Endothelial cell of umbilical vein (primary cell): ENCODE results near the gene RPL3. TPM values are rescaled to one million over a fixed set of nuclear protein-coding genes. Genes with fewer than 3 reads are reported as not detected.
"Not testable (repeated sequence)": the region's sequence is repeated elsewhere in the genome, so short reads cannot be mapped to it uniquely, and the experiment has no call there.

ENCODE experiments used
- BruUV-seq: library from RNA; stranded (reverse); fragments of 400-500 nt; replicated peaks from 2 replicates; lab custom pipeline; 2021; lab: Mats Ljungman, UMichigan
- CTCF ChIA-PET: fragments of 300-600, 350-600 bp; sonication (Branson Sonifier 250); formaldehyde crosslinking; loops from one replicate; lab custom pipeline; 2021; ENCODE audit warnings: antibody characterized with exemption, inconsistent platforms; lab: Charles Lee
- POLR2A ChIA-PET: fragments of 300-600, 350-600 bp; sonication (Branson Sonifier 250); formaldehyde crosslinking; loops from one replicate; lab custom pipeline; 2021; ENCODE audit warnings: antibody characterized with exemption, inconsistent platforms; lab: Charles Lee
- DNase-seq: peaks from one replicate; pipeline ENCODE4 v3.0.0-alpha.2; 2011; ENCODE audit warnings: low read depth, low spot score
- FAIRE-seq: peaks from 2 replicates; lab custom pipeline; 2011; peaks lifted over from hg19 to GRCh38; lab: Jason Lieb, UNC
- H2AFZ ChIP-seq: 2 replicates; pipeline ENCODE4 v1.6.0; 2012; ENCODE audit warnings: low read depth, low read length, control low read depth, inconsistent platforms
- H3K27ac ChIP-seq: 2 replicates; pipeline ENCODE4 v1.5.1; 2011; ENCODE audit warnings: low read depth, mild to moderate bottlenecking, control low read depth, low read length, moderate library complexity; ENCODE audit not compliant: insufficient read depth
- H3K27me3 ChIP-seq, 2 experiments: 2 replicates each; pipeline versions ENCODE4 v1.6.0 to v1.6.1; 2011; ENCODE audit warnings: low read length in 2 of 2, mixed read lengths in 1 of 2; ENCODE audit not compliant: control insufficient read depth in 2 of 2, insufficient read depth in 2 of 2
- H3K36me3 ChIP-seq, 2 experiments: 2 replicates in 1 of 2; 3 replicates in 1 of 2; pipeline ENCODE4 v1.5.1; 2011; ENCODE audit warnings: low read length in 2 of 2, mild to moderate bottlenecking in 1 of 2, moderate library complexity in 1 of 2; ENCODE audit not compliant: control insufficient read depth in 2 of 2, insufficient read depth in 2 of 2; ENCODE audit errors: extremely low read depth in 1 of 2
- H3K4me1 ChIP-seq: 3 replicates; pipeline ENCODE4 v1.5.1; 2011; ENCODE audit warnings: mild to moderate bottlenecking, low read length; ENCODE audit not compliant: control insufficient read depth, insufficient read depth; ENCODE audit errors: extremely low read depth
- H3K4me2 ChIP-seq: 2 replicates; pipeline ENCODE4 v1.6.1; 2011; ENCODE audit warnings: low read length, control low read depth, mixed read lengths; ENCODE audit not compliant: insufficient read depth
- H3K4me3 ChIP-seq, 3 experiments: fragments of 200-600 bp in 1 of 3; sonication (generic), shearing (Covaris generic) in 1 of 3; replicated peaks in 1 of 3; 2 replicates each; pipeline ENCODE4 v1.5.1; 2011 to 2016; ENCODE audit warnings: control low read depth in 3 of 3, low read length in 3 of 3, mild to moderate bottlenecking in 2 of 3, inconsistent platforms in 1 of 3, low read depth in 1 of 3, moderate library complexity in 1 of 3; ENCODE audit not compliant: insufficient read depth in 1 of 3
- H3K79me2 ChIP-seq: 2 replicates; pipeline ENCODE4 v1.6.0; 2012; ENCODE audit warnings: low read length, inconsistent platforms; ENCODE audit not compliant: control insufficient read depth, insufficient read depth
- H3K9ac ChIP-seq: replicated peaks from 2 replicates; pipeline ENCODE3; 2011; ENCODE audit warnings: low read length, control low read depth; ENCODE audit not compliant: insufficient read depth; ENCODE audit errors: extremely low read depth
- H3K9me1 ChIP-seq: replicated peaks from 3 replicates; pipeline ENCODE4 v1.6.0; 2011; ENCODE audit warnings: mild to moderate bottlenecking, low read length; ENCODE audit not compliant: control insufficient read depth, insufficient read depth; ENCODE audit errors: extremely low read depth
- H3K9me3 ChIP-seq: replicated peaks from 2 replicates; pipeline ENCODE4 v1.5.1; 2012; ENCODE audit warnings: low read length, inconsistent platforms; ENCODE audit not compliant: control insufficient read depth, insufficient read depth
- H4K20me1 ChIP-seq: replicated peaks from 2 replicates; pipeline ENCODE3; 2011; ENCODE audit warnings: mild to moderate bottlenecking, low read length; ENCODE audit not compliant: control insufficient read depth, insufficient read depth; ENCODE audit errors: extremely low read depth
- CTCF ChIP-seq, 2 donors: IDR thresholded peaks; 1 replicate in 1 of 2; 2 replicates in 1 of 2; pipeline ENCODE4 v1.5.1; 2011; ENCODE audit warnings: low read length in 2 of 2, mild to moderate bottlenecking in 2 of 2, moderate library complexity in 2 of 2, control low read depth in 1 of 2, inconsistent platforms in 1 of 2, low read depth in 1 of 2; ENCODE audit not compliant: insufficient read depth in 1 of 2; ENCODE audit errors: extremely low read depth in 1 of 2
- EZH2 ChIP-seq: IDR thresholded peaks from 2 replicates; pipeline ENCODE4 v1.6.1; 2012; ENCODE audit warnings: borderline replicate concordance, low read depth, mild to moderate bottlenecking, moderate library complexity, low read length, inconsistent platforms; ENCODE audit not compliant: severe bottlenecking
- FOS ChIP-seq: IDR thresholded peaks from 2 replicates; pipeline ENCODE4 v1.6.1; 2011; ENCODE audit warnings: mild to moderate bottlenecking, low read length, moderate library complexity, borderline replicate concordance; ENCODE audit not compliant: insufficient read depth
- GATA2 ChIP-seq: IDR thresholded peaks from 2 replicates; pipeline ENCODE4 v1.7.0; 2011; ENCODE audit warnings: low read depth, mild to moderate bottlenecking, moderate library complexity, mixed read lengths, low read length; ENCODE audit not compliant: insufficient read length, insufficient read depth
- JUN ChIP-seq: IDR thresholded peaks from 2 replicates; pipeline ENCODE4 v1.6.1; 2011; ENCODE audit warnings: borderline replicate concordance, low read depth; ENCODE audit not compliant: insufficient read length, insufficient read depth
- MAX ChIP-seq: IDR thresholded peaks from 2 replicates; pipeline ENCODE4 v1.6.1; 2011; ENCODE audit not compliant: insufficient read depth, insufficient read length
- MYC ChIP-seq: IDR thresholded peaks from one replicate; pipeline ENCODE4 v1.6.1; 2011; ENCODE audit warnings: mild to moderate bottlenecking, low read depth, low read length
- POLR2A ChIP-seq: IDR thresholded peaks from 2 replicates; pipeline ENCODE4 v1.6.1; 2012; ENCODE audit warnings: low read depth, mild to moderate bottlenecking, control low read depth, low read length
- POLR2AphosphoS5 ChIP-seq: IDR thresholded peaks from 2 replicates; pipeline ENCODE4 v1.6.1; 2012; ENCODE audit warnings: low read depth, mild to moderate bottlenecking, control low read depth, low read length, moderate library complexity; ENCODE audit not compliant: insufficient read depth
- dilution Hi-C: fragments of 300-500 bp; cut with MboI; formaldehyde crosslinking; loops from one replicate; pipeline ENCODE4 v1.15.0; 2019; ENCODE audit warnings: low sequenced_read_pairs; ENCODE audit not compliant: extremely low pct_ligation_motif_present
- intact Hi-C: fragments of 100-400 bp; cut with micrococcal nuclease; formaldehyde crosslinking; loops from one replicate; pipeline ENCODE4 v1.10.0; 2022
- polyA plus RNA-seq, 4 experiments: library from polyadenylated mRNA; depleted of rRNA in 3 of 4; stranded (reverse) in 3 of 4; unstranded in 1 of 4; fragments of >200 nt; gene quantifications; 2 replicates each; pipeline versions ENCODE4 v1.2.1 to v1.2.3, GENCODE V29; 2011 to 2012; ENCODE audit warnings: missing spikeins in 1 of 4
- total RNA-seq: library from RNA; stranded (reverse); gene quantifications from 2 replicates; pipeline ENCODE4 v1.2.3, GENCODE V29; 2021

The RPL3 gene
- total and polyA plus RNA-seq, 2 donors (not counting 3 experiments of a cell fraction or from before 2014, with no cell fraction given), result 1,954 to 4,065 TPM

GRCh38 chr22:39356464-39356863, 37.0 kb upstream of the RPL3 start:
- Histone ChIP-seq H3K36me3 (no peaks in the 10 kb centered on the region), H3K27me3 (no peaks in the 10 kb centered on the region), H3K9me1 (no peaks in the 10 kb centered on the region), H3K4me2 (no peak overlapping the region), H3K4me1 (no peaks in the 10 kb centered on the region), H3K4me3 (no peak overlapping the region), H3K9ac (no peak overlapping the region), H2AFZ (no peak overlapping the region), H3K9me3 (no peaks in the 10 kb centered on the region), H3K79me2 (no peaks in the 10 kb centered on the region), H3K27ac (no peak overlapping the region), H4K20me1 (no peaks in the 10 kb centered on the region)
- ChIA-PET POLR2A (no interaction called here), CTCF (no interaction called here)
- no peak for DNase-seq
- TF ChIP-seq CTCF (IDR thresholded peaks at IDR 0.05; ENCODE audit: extremely low read depth in 1 of 2, insufficient read depth in 1 of 2, low read depth in 1 of 2, low read length in 2 of 2) (no peak), GATA2 (no peak), MAX (no peak), POLR2A (no peak), EZH2 (no peak), POLR2AphosphoS5 (no peak), MYC (no peak), JUN (no peak), FOS (no peak)
- no peak for FAIRE-seq
- BruUV-seq, result no TSS peak
- dilution Hi-C loops, result no loop called here
- intact Hi-C loops, result no loop called here

GRCh38 chr22:39355805-39356204, 36.4 kb upstream of the RPL3 start:
- FAIRE-seq, POLR2A ChIA-PET, H3K79me2 ChIP-seq, H3K27ac ChIP-seq, dilution Hi-C loops, H3K4me1 ChIP-seq, CTCF ChIA-PET, intact Hi-C loops, H3K9me3 ChIP-seq, BruUV-seq, H3K27me3 ChIP-seq, H3K4me2 ChIP-seq, H2AFZ ChIP-seq, H3K9ac ChIP-seq, H3K36me3 ChIP-seq, DNase-seq, H3K9me1 ChIP-seq, H3K4me3 ChIP-seq, H4K20me1 ChIP-seq: not testable (repeated sequence)
